GM21619 (cell line): ENCODE data around the gene KHK.
A peak's percentile ranks its signal among the peaks of the same experiment; 100 is the strongest.
"Not testable (repeated sequence)": the region's sequence is repeated elsewhere in the genome, so short reads cannot be mapped to it uniquely, and the experiment has no call there.

Source experiments
- ATAC-seq: cut with Tn5 transposase; IDR thresholded peaks from one replicate; pipeline ENCODE4 v1.9.1; 2021; ENCODE audit not compliant: unreplicated experiment

The KHK gene

GRCh38 chr2:27059141-27059820 is 27.3 kb upstream of the KHK start:
- no peak for ATAC-seq

DNA sequence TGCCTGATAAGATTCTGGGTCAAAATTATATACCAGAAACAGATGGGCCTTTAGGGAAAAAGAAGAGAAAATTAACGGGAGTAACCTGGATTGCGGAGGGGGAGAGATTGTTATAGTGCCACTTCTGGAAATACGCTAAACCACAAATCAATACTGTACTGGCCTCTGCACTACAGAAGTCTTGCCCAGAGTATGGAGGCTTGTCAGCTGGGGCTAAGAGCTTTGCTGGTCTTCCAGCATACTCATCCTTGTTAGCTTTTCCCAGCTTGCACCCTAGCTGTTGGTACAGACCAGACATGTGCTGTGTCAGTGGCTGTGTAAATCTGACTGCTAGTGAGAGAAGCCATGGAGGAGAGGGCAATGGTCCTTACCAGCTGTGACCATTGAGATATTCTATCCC is 26.2 kb upstream of the KHK start:
- ATAC-seq: no peak

DNA sequence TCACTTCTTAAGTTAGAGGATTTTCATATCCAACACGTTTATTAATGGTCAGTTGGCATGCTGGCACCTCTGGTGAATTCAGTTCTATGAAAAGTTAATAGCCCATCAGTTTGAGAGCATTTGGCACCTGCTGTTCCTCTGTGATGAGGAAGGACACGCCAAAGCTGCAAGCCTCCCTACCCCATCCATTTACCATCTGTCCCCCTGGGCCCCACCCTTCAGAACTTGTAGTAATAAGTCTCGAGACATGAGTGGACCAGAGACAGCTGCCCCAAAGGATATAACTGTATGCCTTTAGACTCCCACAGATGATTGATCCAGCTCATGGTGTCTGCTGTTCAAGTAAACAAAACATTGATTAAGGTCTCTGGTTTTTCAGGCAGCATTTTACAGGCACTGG is 21.4 kb upstream of the KHK start:
- no peak for ATAC-seq

DNA sequence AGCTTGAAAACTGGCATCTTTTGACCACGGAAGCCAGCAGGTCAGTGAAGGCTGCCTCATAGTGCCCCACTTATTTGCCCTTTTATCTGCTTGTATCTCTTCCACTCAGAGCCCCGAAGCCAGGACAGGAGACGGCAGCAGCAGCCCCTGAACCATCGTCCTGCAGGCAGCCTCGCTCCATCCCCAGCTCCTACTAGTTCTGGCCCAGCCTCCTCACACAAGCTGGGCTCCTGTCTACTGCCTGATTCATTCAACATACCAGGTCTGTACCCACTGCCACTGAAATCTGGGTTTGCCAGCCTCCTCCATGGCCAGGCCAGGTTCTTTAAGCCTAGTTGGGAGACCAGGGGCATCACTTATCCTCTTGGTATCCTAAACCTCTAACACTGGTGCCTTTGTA is 19.2 kb upstream of the KHK start:
- no peak for ATAC-seq

DNA sequence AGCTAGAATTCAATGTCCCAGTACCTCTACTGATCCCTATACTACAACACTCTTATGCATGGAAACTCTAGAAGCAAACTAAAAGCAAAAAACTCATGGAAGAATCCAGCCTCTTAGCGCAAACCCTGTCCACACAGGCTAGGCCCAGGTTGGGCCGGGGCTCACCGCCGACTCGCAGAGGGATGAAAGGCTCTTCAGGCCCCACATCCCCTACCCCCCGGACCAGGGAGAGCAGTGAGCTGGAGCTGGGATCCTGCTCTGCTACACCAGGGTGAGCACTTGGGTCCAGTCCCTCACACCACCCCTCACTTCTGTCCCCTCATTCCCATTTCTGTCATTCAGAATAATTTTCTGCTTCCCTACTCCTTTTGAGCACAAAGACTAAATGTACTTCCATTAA is 17.1 kb upstream of the KHK start:
- ATAC-seq: no peak

DNA sequence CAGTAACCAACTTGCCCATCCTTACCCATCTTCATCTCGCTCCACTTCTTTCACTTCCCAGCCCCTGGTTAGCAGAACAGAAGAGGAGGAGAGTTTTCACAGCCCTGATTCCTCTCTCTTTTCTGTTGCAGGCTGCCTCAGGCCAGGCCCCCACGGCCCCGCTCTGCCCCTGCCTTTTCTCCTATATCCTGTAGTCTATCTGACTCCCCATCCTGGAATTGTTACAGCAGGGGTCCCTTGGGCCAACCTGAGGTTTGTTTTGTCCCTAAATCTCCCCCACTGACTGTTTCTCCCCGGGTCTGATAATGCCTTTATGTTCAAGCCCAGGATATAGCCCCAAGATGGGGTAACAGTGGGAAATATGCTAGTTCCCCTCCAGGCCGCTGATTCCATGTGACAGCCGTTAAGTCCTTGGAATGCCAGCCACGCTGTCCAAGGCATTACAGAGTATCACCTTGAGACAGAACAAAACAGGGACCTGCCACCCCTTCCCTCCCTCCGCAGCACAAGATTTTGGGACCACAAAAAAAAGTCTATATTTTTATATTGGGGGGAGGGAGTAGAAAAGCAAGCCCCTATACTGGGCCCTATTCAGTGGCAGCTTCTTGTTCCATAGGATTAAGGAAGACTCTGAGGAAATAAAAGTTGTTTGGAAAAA is 16.5 kb upstream of the KHK start:
- no peak for ATAC-seq

DNA sequence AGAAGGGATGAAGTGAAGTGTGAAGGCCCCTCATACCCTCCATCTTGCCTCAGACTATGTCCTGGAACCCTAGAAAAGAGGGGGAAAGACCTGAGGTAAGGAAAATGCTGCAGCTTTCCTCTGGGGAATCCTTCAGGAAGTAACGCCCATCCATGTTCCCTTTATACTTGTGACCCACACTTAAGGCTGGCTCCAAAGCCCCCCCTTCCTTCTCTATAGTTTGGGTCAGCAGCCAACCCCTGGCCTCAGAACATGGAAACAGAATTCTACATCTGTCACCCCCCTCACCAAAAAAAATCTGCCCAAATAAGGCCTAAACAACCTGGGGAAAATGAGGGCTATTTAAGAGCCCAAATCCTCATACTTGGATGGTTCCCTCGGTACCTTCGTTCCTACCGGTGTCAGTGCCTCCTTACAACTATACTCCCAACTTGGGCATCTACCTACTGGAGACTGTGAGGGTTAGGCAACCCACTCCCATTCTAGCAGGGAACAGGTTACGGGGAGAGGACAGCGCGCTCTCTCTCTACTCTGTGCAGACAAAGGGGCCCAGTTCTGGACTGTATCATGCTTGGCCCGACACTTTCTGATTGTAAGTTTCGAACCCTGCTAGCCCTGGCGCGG is 15.8 kb upstream of the KHK start:
- no peak for ATAC-seq

GRCh38 chr2:27071277-27071989 is 15.1 kb upstream of the KHK start, which contains the start of gene OST4:
Gene OST4, minus strand, starts transcription at chr2:27071654.
- ATAC-seq: peak; percentile 81

- ATAC-seq: no peak
Observed at GRCh38 chr2:27071990-27072830, 14.4 kb upstream of the KHK start.

GRCh38 chr2:27072920-27073319 is 13.7 kb upstream of the KHK start:
- no peak for ATAC-seq

GRCh38 chr2:27073782-27074181 is 12.8 kb upstream of the KHK start:
- ATAC-seq: no peak

DNA sequence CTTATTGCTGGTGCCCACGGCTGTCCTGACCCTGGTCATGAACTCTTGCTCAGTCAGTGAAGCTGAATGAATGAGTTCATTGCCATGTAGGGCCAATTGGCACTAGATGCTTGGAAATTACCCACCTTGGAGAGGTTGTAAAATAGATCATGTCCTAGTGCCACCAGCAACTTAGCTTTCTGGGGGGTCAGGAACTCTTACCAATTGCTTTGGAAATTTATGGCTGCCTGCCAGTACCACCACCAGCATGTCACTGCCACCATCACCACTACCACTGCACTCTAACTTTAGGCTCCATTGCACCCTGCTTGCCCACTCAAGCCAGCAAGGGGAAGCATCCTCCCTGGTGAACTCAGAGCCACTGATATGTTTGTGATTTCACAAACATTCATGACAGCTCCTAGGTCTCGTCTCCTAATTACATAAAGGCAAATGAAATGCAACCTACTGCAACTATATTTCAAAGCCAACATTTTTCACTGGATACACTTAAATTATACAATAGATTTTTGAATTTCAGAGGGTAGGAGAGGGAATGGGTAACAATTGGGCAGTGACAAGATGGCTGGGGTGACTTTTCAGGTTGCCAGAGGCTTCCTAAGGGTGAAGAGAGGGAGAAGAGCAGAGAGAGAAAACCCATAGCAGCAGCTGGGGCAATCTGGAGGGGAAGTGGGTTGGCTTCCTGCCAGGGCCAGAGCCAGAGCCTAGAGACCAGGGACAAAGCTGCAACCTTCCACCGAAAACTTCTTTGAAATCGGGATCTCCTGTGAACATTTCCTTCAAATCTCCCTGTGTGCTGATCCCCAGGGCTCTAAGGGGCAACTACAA is 11.6 kb upstream of the KHK start:
- ATAC-seq: no peak

DNA sequence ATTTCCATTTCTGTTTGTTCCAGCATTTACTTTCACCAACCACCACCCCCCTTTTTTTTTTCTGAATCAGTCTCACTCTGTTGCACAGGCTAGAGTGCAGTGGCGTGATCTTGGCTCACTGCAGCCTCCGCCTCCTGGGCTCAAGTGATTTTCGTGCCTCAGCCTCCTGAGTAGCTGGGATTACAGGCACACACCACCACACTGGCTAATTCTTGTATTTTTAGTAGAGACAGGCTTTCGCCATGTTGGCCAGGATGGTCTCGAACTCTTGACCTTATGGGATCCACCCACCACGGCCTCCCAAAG is 11.1 kb upstream of the KHK start:
- ATAC-seq: not testable (repeated sequence)

DNA sequence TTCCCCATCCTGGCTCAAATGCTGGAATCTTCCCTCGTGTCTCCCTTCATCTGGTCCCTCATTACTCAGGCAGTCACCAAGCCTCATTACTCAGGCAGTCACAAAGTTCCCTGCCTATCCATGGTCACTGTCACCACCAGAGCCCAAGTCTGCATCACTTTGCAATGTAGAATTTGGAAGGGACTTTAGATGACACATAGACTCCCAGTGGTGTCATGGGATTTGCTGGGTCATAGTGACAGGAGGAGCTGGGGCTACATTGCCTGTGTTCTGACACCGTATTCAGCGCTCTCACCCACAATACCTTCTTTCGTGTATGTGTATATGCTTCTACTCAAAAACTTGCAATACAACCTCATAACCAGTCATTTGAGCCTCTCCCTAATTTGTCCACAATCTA is 10.2 kb upstream of the KHK start:
- no peak for ATAC-seq

GRCh38 chr2:27077231-27077630 is 9.3 kb upstream of the KHK start:
- no peak for ATAC-seq

DNA sequence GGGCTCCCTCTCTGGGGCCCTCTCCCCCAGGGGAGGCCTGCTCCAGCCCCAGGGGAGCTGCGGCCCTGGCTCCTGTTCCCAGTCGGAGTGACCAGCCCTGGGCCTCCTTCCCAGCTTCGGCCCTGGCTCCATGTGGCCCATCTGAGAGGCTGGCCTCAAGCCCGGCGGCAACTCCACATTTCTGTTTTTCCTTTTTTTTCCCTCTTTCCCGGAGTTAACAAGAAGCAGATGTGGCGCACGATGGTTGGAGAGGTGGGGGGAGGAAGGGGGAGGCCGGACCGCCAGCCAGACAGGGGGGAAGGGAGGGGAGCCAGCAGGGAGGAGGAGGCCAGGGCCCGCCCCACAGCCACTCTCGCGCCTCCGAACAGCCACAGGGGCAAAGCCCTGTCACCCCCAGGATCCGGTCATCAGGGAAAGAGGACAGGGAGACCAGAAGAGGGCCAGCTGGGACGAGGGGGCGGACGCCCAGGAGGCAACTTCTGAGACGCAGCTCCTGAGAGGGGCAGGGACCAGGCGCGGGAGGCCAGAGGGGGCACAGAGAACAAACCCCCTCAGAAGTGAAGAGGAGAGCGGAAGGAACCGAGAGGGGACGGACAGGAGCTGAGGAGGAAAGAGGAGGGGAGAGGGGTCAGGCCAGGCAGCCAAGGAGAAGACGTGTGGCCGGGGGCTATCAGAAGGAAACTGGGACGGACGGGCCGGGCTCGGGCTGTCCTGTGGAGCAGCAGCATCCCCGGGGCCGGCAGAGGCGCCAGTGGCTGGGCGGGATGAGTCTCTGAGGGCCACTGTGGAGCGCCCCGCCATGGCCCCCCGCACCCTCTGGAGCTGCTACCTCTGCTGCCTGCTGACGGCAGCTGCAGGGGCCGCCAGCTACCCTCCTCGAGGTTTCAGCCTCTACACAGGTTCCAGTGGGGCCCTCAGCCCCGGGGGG is 8.0 kb upstream of the KHK start, which contains the start of gene EMILIN1:
TSS of gene EMILIN1 (plus strand) at position 349 of the 928 bp plus-strand sequence. CDS start at position 800, 451 bp downstream.
- ATAC-seq: no peak

- ATAC-seq: no peak
Observed at GRCh38 chr2:27079233-27080139, 7.1 kb upstream of the KHK start.

GRCh38 chr2:27080140-27080469 is 6.5 kb upstream of the KHK start:
- no peak for ATAC-seq
